Measurements from ENCODE around the gene DEFB131B.
"Not testable (repeated sequence)": the region's sequence is repeated elsewhere in the genome, so short reads cannot be mapped to it uniquely, and the experiment has no call there.

- 0 out of 2 replicates have a peak, but pooled peaks have one; percentile 25 for TF ChIP-seq CTCF (conservative IDR thresholded peaks at IDR 0.05; ENCODE audit: low read length)
- TF ChIP-seq EZH2phosphoT487 (IDR thresholded peaks at IDR 0.05; ENCODE audit: borderline replicate concordance, low read depth, low read length), result not testable (repeated sequence)
These were observed 11.0 kb upstream of the DEFB131B start for GRCh38 chr11:71867209-71867608.
